Activated CD4-positive, alpha-beta T cell treated with anti-CD3 and anti-CD28 coated beads, Interleukin-2, amount 10 ng/mL, durations not matched to agents 24 days and 14 days (primary cell): ENCODE results near the gene KIAA0408. TPM values are rescaled to one million over a fixed set of nuclear protein-coding genes. Genes with fewer than 3 reads are reported as not detected.

Source experiments
- DNase-seq: peaks from one replicate; pipeline ENCODE4 v3.0.0; 2022
- H3K27ac Mint-ChIP-seq: one replicate; pipeline ENCODE4 v1.8.0; 2022; ENCODE audit warnings: mild to moderate bottlenecking, mixed read lengths
- H3K27me3 Mint-ChIP-seq: one replicate; pipeline ENCODE4 v1.8.0; 2022; ENCODE audit warnings: mixed read lengths
- H3K36me3 Mint-ChIP-seq: one replicate; pipeline ENCODE4 v1.8.0; 2022; ENCODE audit warnings: low read depth, mild to moderate bottlenecking, mixed read lengths
- H3K4me1 Mint-ChIP-seq: one replicate; pipeline ENCODE4 v1.8.0; 2021; ENCODE audit warnings: mixed read lengths
- H3K4me3 Mint-ChIP-seq: one replicate; pipeline ENCODE4 v1.8.0; 2022; ENCODE audit warnings: mild to moderate bottlenecking, moderate library complexity, mixed read lengths
- H3K9me3 Mint-ChIP-seq: one replicate; pipeline ENCODE4 v1.8.0; 2021; ENCODE audit warnings: mixed read lengths
- intact Hi-C: fragments of 100-400 bp; cut with micrococcal nuclease; formaldehyde crosslinking; loops from one replicate; pipeline ENCODE4 v1.15.1; 2023
- total RNA-seq: library from RNA; stranded (reverse); gene quantifications from 2 replicates; pipeline ENCODE4 v1.2.3, GENCODE V29; 2022

KIAA0408 gene
- total RNA-seq, 1 donor from 2014 or later = 8.2 TPM

DNA sequence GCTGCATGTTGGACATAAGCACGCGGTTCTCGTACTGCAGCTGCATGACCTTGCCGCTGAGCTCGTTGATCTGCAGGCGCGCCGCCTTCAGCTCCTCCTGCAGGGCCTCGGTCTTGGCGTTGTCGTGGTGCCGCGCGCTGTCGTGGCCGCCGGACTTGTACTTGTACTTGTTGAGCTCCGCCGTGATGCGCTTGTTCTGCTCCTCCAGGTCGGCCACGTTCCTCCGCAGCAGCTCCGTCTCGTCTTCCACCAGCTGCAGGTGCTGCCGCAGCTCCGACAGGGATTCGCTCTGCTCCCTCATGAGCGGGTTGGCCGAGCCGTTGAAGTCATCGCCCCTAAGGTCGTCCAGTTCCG, 16.6 kb upstream of the KIAA0408 start:
- H3K4me3 Mint-ChIP-seq = no peak overlapping the region
- no peaks in the 10 kb centered on the region for H3K9me3 Mint-ChIP-seq
- H3K27me3 Mint-ChIP-seq = no peaks in the 10 kb centered on the region
- H3K4me1 Mint-ChIP-seq = no peaks in the 10 kb centered on the region
- no peak overlapping the region for H3K27ac Mint-ChIP-seq
- DNase-seq = no peak
- intact Hi-C loops = no loop called here
- peaks cover 46% of the 10 kb centered on the region for H3K36me3 Mint-ChIP-seq

DNA sequence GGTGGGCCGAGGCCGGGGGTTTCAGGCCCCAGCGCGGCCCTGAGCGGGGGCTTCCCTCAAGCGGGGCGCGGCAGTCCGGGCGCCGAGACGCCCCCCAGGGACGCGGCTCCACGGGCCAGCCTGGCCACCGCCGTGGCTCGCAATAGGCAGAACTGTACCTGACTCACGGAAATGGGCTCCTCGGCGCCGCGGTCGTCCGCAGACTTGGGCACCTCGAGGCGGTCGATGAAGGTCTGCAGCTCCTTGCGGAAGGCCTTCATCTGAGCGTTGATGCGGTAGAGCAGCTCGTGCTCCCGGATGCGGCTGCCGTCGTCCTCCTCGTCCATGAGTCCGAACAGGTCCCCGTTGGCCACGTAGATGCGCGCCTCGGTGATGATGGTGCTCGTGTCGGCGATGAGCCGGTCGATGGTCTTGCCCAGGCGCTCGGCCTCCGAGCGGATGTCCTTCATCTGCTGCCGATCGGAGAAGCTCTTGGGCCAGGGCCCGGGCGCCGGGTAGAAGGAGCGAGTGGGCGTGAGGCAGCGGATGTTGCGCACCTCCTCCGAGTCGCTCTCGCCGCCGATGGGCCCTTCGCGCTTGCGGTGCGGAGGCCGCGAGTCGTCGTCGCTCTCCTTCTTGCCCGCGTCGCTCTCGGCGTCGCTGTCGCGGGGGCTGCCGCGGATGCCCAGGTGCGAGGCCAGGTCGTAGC, 16.1 kb upstream of the KIAA0408 start:
- intact Hi-C loops = no loop called here
- Mint-ChIP-seq H3K9me3 (no peaks in the 10 kb centered on the region), H3K36me3 (peaks cover 41% of the 10 kb centered on the region), H3K27me3 (no peaks in the 10 kb centered on the region), H3K4me1 (peaks cover 3% of the 10 kb centered on the region), H3K27ac (no peak overlapping the region), H3K4me3 (no peak overlapping the region)
- no peak for DNase-seq

DNA sequence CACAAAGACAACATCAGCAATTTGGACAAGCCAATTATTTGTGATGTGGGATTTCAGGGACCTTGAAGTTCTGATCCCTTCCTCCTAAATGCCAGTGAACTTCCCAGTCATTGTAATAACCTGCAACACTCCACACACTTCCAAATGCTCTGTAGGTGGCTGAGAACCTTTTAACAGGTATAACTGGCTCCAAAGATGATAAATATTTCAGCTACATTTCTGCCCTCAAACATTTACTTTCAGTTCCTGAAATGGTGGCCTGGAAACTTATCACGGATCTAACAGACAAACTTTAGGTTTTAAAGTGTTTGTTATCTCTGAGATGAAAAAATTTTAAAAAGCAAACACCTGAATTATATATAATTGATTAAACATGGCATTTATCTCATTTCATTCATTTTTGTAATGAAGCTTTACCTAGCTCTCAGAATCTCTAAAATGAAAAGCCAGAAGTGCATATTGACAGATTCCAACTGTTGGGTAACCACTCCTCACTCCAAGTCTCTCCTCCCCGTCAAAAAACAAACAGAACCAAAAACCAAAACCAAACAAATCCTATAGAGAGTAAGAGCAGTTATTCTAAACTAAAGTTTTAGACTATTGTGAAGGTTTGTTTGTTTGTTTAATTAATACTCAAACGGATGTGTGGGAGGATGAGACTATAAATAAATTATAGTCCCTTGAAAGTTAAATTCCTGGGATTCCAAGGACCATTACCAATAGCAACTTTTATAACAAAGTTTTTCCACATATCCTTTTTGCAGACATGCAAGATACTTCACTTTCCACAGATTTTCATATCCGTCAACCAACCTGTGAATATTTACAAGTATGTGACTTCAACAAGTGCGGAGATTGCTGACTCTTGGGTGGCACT, 12.4 kb upstream of the KIAA0408 start:
- intact Hi-C loops = no loop called here
- Mint-ChIP-seq H3K36me3 (peaks cover 25% of the 10 kb centered on the region), H3K4me1 (peaks cover 3% of the 10 kb centered on the region), H3K27ac (no peak overlapping the region), H3K4me3 (no peak overlapping the region), H3K9me3 (no peaks in the 10 kb centered on the region), H3K27me3 (no peaks in the 10 kb centered on the region)
- no peak for DNase-seq

DNA sequence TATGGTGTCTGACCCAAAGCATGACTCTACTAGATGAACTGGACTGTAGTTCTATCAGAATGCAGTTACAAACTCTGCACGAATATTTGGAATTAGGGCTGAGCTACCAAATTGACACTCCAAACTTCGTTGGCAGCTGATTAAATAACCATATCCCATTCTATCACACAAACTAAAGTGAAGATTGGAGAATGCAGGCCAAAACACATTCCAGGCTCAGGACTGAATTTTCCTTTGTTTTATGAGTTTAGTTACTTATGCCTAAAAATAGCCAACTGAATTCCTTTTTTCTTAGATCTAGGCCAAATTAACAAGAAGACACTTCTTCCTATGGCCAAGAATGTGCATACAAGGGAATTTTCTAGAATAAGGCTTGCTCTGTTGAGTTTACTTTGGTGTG, 9.7 kb upstream of the KIAA0408 start:
- H3K36me3 Mint-ChIP-seq = peaks cover 12% of the 10 kb centered on the region
- no peak overlapping the region for H3K4me3 Mint-ChIP-seq
- DNase-seq = no peak
- peaks cover 6% of the 10 kb centered on the region for H3K4me1 Mint-ChIP-seq
- H3K9me3 Mint-ChIP-seq = no peaks in the 10 kb centered on the region
- H3K27ac Mint-ChIP-seq = no peak overlapping the region
- intact Hi-C loops = loop anchor here (5.0 kb wide), 1 partner anchor 173 kb away; no protein-coding TSS in a partner anchor
- no peaks in the 10 kb centered on the region for H3K27me3 Mint-ChIP-seq

DNA sequence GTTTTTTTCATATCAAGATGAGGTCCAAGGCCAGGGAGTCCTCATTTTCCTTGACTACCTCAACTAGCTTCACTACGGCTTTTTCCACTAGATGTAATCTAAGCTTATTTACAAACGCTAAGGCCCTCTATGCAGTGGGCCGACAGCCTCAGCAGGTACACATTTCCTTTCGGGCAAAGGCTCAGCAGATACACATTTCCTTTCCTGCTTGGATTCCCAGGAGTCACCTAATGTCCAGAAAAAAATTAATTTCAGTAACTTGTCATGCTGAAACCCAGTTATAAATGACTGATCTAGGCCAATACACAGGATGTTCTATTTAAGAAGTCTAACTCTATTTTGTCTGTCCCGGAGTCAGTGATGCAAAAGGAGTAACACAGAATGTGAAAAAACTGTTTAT, 7.2 kb upstream of the KIAA0408 start:
- H3K4me3 Mint-ChIP-seq = no peak overlapping the region
- no peak for DNase-seq
- peaks cover 6% of the 10 kb centered on the region for H3K4me1 Mint-ChIP-seq
- H3K36me3 Mint-ChIP-seq = peaks cover 2% of the 10 kb centered on the region
- intact Hi-C loops = loop anchor here (5.0 kb wide), 1 partner anchor 176 kb away; no protein-coding TSS in a partner anchor
- H3K27me3 Mint-ChIP-seq = no peaks in the 10 kb centered on the region
- no peaks in the 10 kb centered on the region for H3K9me3 Mint-ChIP-seq
- no peak overlapping the region for H3K27ac Mint-ChIP-seq

DNA sequence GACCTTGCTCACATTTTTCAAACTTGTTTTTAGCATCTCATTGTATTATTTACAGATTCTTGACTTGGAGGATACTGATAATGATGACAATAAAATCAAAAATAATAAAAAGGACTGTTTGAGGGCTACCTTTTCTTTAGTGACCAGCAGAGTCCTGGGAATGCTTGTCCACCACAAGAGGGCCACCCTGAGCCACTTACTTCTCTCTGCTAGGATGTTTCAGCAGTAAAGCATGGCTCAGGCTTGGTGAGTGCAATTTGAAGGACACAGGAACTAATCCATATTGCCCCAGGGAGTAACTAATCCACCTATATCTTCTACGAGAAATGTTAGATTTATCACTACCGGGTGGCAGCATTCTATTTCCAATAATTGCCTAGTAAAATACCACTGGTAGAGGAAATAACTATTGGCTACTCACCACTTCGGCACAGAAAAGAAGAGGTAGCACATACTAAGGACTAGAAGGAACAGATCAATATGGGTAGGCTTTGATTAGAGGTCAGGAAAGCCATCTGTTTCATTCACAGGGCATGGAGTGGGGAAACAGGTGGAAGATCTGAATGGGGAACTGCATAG, 5.8 kb upstream of the KIAA0408 start:
- Mint-ChIP-seq H3K4me1 (peaks cover 8% of the 10 kb centered on the region), H3K4me3 (no peak overlapping the region), H3K9me3 (no peaks in the 10 kb centered on the region), H3K27me3 (no peaks in the 10 kb centered on the region), H3K27ac (no peak overlapping the region), H3K36me3 (peaks cover 2% of the 10 kb centered on the region)
- DNase-seq = peak; percentile 88
- intact Hi-C loops = loop anchor here (1.0 to 5.0 kb wide), 5 partner anchors 19 to 177 kb away; no protein-coding TSS in a partner anchor

DNA sequence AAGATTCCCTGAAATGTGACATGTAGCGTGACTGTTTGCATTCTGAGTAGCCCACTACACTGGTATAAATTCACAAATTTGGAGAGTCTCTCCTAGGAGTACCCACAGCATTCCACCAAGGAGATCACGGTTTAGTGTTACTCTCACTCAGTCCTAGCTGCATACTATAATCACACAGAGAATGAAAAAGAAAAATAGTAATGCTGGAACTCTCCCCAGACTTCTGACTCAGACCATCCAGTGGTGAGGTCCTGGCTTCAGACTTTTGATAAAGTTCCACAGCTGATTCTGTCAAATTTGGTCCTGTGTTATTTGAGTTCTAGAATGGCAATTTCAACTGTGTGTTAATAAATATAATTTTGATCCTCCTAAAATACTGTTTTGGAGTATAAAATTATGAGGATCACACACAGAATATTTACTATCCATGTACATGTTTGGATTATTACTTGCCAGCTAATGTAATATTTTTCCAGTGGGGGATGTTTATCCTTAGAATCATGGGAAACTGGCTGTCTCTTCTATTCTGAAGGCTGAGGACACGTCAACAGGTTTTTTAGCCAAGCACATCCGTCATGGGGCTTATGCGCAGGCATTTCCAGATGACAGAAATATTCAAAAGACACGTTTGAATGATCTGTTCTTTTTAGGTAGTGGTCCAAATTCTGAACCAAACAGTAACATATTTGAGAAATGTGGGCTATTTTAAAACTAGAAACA, 5.1 kb upstream of the KIAA0408 start:
- DNase-seq = no peak
- no peak overlapping the region for H3K4me3 Mint-ChIP-seq
- H3K27me3 Mint-ChIP-seq = no peaks in the 10 kb centered on the region
- H3K36me3 Mint-ChIP-seq = no peaks in the 10 kb centered on the region
- H3K4me1 Mint-ChIP-seq = peaks cover 8% of the 10 kb centered on the region
- H3K9me3 Mint-ChIP-seq = no peaks in the 10 kb centered on the region
- intact Hi-C loops = loop anchor here (2.0 kb wide), 1 partner anchor 162 kb away; no protein-coding TSS in a partner anchor
- no peak overlapping the region for H3K27ac Mint-ChIP-seq

DNA sequence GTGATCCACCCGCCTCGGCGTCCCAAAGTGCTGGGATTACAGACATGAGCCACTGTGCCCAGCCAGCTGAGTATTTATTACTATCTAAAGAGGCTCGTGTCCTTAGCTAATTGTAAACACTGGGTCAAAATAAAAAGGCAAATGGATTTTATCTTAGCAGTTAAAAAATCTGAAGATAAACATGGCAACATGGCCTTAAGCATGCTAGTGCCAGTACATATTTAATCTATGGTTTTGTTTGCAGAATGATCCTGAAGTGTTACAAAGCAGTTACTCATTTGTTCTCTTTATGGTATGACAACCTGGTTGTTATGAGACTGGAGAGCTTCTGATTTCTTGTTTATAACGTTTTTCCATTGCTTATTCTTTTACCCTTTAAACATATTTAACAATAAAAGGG, 3.9 kb upstream of the KIAA0408 start:
- Mint-ChIP-seq H3K27ac (no peak overlapping the region), H3K9me3 (no peaks in the 10 kb centered on the region), H3K4me1 (peaks cover 8% of the 10 kb centered on the region), H3K36me3 (no peaks in the 10 kb centered on the region), H3K4me3 (no peak overlapping the region), H3K27me3 (no peaks in the 10 kb centered on the region)
- intact Hi-C loops = no loop called here
- DNase-seq = no peak

DNA sequence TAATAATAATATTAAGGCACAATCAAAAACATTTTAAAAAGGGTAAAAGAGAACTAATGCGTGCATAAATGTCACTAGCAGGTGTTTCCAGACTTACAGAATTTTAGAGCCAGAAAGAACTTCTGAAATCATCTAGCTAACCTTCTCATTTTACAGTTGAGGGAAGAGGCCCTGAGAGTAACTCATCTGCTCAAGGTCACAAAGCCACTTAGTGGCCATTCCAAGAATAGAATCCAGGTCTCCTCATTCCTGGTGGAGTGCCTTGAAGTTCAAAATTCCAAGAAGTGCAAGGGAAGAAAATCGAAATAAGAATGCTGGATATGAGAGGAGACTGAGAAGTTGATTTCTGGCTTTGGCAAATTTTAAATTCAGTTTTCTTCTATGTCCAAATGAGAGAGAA, 3.2 kb upstream of the KIAA0408 start:
- Mint-ChIP-seq H3K36me3 (no peaks in the 10 kb centered on the region), H3K27me3 (no peaks in the 10 kb centered on the region), H3K4me1 (peaks cover 8% of the 10 kb centered on the region), H3K4me3 (no peak overlapping the region), H3K27ac (no peak overlapping the region), H3K9me3 (no peaks in the 10 kb centered on the region)
- no peak for DNase-seq
- intact Hi-C loops = no loop called here

DNA sequence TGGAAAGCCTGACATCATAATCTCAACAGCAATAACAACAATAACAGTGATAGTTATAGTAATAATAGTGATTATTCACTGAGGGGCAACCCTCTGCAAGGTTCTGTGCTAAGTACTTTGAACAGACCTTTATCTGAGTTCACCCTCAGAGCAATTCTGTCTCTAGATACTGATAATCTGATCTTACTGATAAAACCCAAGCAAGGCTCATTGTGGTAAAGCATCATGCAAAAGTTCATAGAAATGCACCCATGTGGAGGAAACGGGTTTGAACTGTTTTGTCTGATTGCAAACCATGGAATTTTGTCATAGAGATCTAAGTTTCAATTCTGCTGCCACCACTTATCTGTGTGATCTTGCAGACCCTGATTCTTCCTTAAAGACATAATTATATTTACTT, 1.3 kb upstream of the KIAA0408 start:
- no peak overlapping the region for H3K27ac Mint-ChIP-seq
- DNase-seq = no peak
- H3K27me3 Mint-ChIP-seq = no peaks in the 10 kb centered on the region
- H3K4me3 Mint-ChIP-seq = no peak overlapping the region
- H3K4me1 Mint-ChIP-seq = peaks cover 10% of the 10 kb centered on the region
- no peaks in the 10 kb centered on the region for H3K36me3 Mint-ChIP-seq
- intact Hi-C loops = no loop called here
- no peaks in the 10 kb centered on the region for H3K9me3 Mint-ChIP-seq

DNA sequence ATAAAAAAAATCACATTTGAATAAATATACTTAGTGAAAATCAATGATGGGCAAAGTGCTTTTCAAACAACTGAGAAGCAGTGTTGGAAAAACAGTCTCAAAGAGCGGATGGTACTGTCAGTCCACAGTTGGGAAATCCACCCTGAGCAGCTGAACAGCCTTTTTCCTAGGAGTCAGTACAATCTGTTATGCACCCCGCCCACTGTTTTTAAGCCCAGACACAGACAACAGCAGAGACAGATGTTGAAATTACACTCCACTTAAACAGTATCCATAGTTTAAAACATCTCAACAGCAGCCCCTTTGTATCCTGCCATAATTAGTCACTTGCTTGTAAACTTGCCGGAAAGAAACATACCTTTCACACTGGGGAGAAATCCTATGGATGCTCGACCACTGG, 372 bp downstream of the KIAA0408 start:
- Mint-ChIP-seq H3K4me1 (peaks cover 7% of the 10 kb centered on the region), H3K27ac (no peak overlapping the region), H3K4me3 (no peak overlapping the region), H3K36me3 (peaks cover under 1% of the 10 kb centered on the region), H3K9me3 (no peaks in the 10 kb centered on the region), H3K27me3 (no peaks in the 10 kb centered on the region)
- DNase-seq = no peak
- intact Hi-C loops = no loop called here

DNA sequence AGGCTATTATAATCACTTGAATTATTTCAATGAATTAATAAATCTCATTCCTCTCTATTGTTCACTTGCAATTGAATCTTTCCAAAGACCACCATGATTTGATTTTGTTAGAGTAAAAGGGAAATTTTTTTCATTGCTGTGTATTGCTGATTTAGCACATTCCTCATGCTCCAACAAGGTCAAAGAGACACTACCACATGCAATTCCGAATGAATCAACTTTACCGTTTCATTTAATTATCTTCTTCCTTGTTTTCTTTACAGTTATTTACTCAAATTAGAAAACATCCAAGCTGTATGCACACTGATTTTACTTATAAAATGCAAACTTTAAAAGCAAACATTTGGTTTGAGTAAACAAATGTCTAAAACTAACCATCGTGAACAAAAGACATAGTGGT, 967 bp downstream of the KIAA0408 start:
- H3K36me3 Mint-ChIP-seq = peaks cover 1% of the 10 kb centered on the region
- H3K4me1 Mint-ChIP-seq = peaks cover 7% of the 10 kb centered on the region
- DNase-seq = no peak
- no peak overlapping the region for H3K4me3 Mint-ChIP-seq
- no peaks in the 10 kb centered on the region for H3K9me3 Mint-ChIP-seq
- no peak overlapping the region for H3K27ac Mint-ChIP-seq
- intact Hi-C loops = no loop called here
- no peaks in the 10 kb centered on the region for H3K27me3 Mint-ChIP-seq

DNA sequence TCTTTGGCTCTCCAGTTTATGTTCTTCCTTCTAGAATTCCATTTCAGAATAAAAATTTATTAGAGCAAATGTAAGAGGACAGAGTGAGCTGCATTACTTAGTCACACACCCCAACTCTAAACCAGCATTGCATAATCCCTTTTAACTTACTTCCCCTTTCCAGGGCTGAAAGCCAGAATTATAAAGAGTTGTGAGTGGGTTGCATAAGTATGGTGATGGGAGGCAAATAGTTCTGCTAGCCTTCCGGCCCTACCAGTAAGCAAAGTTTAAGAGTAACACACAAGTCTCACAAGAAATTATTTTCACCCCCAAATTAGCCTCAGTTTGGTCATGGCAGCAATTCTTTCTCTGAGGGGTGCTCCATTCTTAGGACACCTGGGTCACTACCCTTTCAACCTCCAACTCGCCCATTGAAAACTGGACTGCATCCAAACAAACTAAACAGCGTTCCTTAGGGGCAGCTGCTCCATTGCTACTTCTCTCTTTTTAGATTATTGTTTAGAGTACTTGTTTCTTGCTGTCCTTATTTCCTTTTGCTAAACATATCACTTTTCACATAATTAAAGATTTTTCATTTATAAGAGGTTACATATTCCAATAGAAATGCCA, 1.6 kb downstream of the KIAA0408 start:
- H3K27me3 Mint-ChIP-seq = no peaks in the 10 kb centered on the region
- no peak for DNase-seq
- H3K27ac Mint-ChIP-seq = no peak overlapping the region
- peaks cover 1% of the 10 kb centered on the region for H3K36me3 Mint-ChIP-seq
- peaks cover 7% of the 10 kb centered on the region for H3K4me1 Mint-ChIP-seq
- no peaks in the 10 kb centered on the region for H3K9me3 Mint-ChIP-seq
- intact Hi-C loops = no loop called here
- no peak overlapping the region for H3K4me3 Mint-ChIP-seq
